Lung (tissue), 12 donors: ENCODE results near the gene ZC3H13. TPM values are rescaled to one million over a fixed set of nuclear protein-coding genes. Genes with fewer than 3 reads are reported as not detected.

Experiments
- ATAC-seq: fragments of 200-7000 bp; cut with Tn5 transposase; one replicate; pipeline ENCODE4 v1.9.1; 2020; ENCODE audit warnings: moderate number of reproducible peaks; ENCODE audit not compliant: insufficient read depth, low FRiP score
- DNase-seq, 3 donors: peaks; one replicate each; pipeline ENCODE4 v3.0.0-alpha.2; 2013 to 2017
- H3K27ac ChIP-seq, 2 donors: one replicate each; pipeline ENCODE4 v1.5.1; 2013; ENCODE audit warnings: mild to moderate bottlenecking in 2 of 2, moderate library complexity in 2 of 2, control low read depth in 1 of 2, inconsistent platforms in 1 of 2, low read depth in 1 of 2, low read length in 1 of 2
- H3K27me3 ChIP-seq, 3 donors: one replicate each; pipeline ENCODE4 v1.5.1; 2013; ENCODE audit warnings: low read length in 2 of 3; ENCODE audit not compliant: control insufficient read depth in 3 of 3, insufficient read depth in 3 of 3
- H3K36me3 ChIP-seq, 4 donors: one replicate each; pipeline ENCODE4 v1.5.1; 2013; ENCODE audit warnings: low read length in 4 of 4, mild to moderate bottlenecking in 1 of 4, moderate library complexity in 1 of 4; ENCODE audit not compliant: control insufficient read depth in 4 of 4, insufficient read depth in 4 of 4
- H3K4me1 ChIP-seq, 5 donors: one replicate each; pipeline ENCODE4 v1.5.1; 2013; ENCODE audit warnings: low read length in 5 of 5, mild to moderate bottlenecking in 2 of 5, moderate library complexity in 1 of 5; ENCODE audit not compliant: control insufficient read depth in 5 of 5, insufficient read depth in 5 of 5
- H3K4me3 ChIP-seq: one replicate; pipeline ENCODE4 v1.5.1; 2013; ENCODE audit warnings: mild to moderate bottlenecking, control low read depth, moderate library complexity
- H3K9ac ChIP-seq, 2 donors: one replicate each; pipeline ENCODE4 v1.5.1; 2013; ENCODE audit warnings: low read length in 2 of 2, control low read depth in 1 of 2; ENCODE audit not compliant: insufficient read depth in 1 of 2
- H3K9me3 ChIP-seq, 4 donors: one replicate each; pipeline ENCODE4 v1.5.1; 2013; ENCODE audit warnings: low read length in 3 of 4, mild to moderate bottlenecking in 1 of 4, moderate library complexity in 1 of 4; ENCODE audit not compliant: control insufficient read depth in 4 of 4, insufficient read depth in 3 of 4
- WGBS, 2 donors: extraction: QIAGEN DNeasy Blood & Tissue Kit; methylation state at CpG; one replicate each; pipeline ENCODE4 v1.1.7; 2013; 5-methylcytosine and 5-hydroxymethylcytosine counted together
- polyA plus RNA-seq, 2 donors: library from polyadenylated mRNA; stranded (reverse); fragments of 200-250 nt; gene quantifications; one replicate each; pipeline ENCODE4 v1.2.1, GENCODE V29; 2013
- total RNA-seq, 2 donors: library from RNA; depleted of rRNA in 1 of 2; stranded (reverse); fragments of >200 nt in 1 of 2; gene quantifications; one replicate each; pipeline ENCODE4 v1.2.1, GENCODE V29; 2014 to 2021
- TF ChIP-seq, protein P1 (sequence below): IDR thresholded peaks from 2 replicates; pipeline ENCODE4 v1.5.1; 2012; ENCODE audit warnings: mild to moderate bottlenecking; ENCODE audit errors: control extremely low read depth, extremely low read depth
- donor health status: control.
- donor health status: control.
- donor health status: Bipolar disorder and iron deficiency.
- donor health status: healthy.
- donor health status: DM: yes; HTN: yes; CAD: no.

ZC3H13 gene
- total and polyA plus RNA-seq, 4 donors, result 12.6 to 54.3 (median 27.3) TPM

DNA sequence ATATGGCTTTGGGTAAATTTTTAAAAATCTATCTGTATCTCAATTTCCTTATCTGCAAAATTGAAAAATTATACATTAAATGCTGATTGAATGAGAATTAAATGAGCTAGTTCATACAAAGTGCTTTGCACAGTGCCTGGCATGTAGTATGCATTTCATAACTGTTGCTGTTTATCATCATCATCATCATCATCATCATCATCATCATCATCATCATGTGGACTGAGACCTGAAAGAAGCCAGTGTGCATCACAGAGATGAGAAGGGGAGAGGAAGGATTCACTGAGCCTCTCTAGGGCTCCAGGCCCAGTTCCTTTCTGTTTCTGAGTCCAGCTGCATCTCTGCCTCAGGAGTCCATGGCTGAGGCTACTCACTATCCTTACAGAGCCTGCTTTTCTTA, 6.9 kb upstream of the ZC3H13 start:
- Histone ChIP-seq H3K27me3 (no peaks in the 10 kb centered on the region), H3K36me3 (no peaks in the 10 kb centered on the region), H3K9me3 (no peaks in the 10 kb centered on the region), H3K4me1 (no peaks in the 10 kb centered on the region), H3K4me3 (no peak overlapping the region), H3K9ac (peak overlapping the region in 1 of 2 donors; percentile 25), H3K27ac (no peak overlapping the region)
- DNase-seq (peak in 1 of 3 donors; percentile 44), ATAC-seq (no peak)
- TF ChIP-seq, protein P1, sequence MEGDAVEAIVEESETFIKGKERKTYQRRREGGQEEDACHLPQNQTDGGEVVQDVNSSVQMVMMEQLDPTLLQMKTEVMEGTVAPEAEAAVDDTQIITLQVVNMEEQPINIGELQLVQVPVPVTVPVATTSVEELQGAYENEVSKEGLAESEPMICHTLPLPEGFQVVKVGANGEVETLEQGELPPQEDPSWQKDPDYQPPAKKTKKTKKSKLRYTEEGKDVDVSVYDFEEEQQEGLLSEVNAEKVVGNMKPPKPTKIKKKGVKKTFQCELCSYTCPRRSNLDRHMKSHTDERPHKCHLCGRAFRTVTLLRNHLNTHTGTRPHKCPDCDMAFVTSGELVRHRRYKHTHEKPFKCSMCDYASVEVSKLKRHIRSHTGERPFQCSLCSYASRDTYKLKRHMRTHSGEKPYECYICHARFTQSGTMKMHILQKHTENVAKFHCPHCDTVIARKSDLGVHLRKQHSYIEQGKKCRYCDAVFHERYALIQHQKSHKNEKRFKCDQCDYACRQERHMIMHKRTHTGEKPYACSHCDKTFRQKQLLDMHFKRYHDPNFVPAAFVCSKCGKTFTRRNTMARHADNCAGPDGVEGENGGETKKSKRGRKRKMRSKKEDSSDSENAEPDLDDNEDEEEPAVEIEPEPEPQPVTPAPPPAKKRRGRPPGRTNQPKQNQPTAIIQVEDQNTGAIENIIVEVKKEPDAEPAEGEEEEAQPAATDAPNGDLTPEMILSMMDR, result no peak

DNA sequence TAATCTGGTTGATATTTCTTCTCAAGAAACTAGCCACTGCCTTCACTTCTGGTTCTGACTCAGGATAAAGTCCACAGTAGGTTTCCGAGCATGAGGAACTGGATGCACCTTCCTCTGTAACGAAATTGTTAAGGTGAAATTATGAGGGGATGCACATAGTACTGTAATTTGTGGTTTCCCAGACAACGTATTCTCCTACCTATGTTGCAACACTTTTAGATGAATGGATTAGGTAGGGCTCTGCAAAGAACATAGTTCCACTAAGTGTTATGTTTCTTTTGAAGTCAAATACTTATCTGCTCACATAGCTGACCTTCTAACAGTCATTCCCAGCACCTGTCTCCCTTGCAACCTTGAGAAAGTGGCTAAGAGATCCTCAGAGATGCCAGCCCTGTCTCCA, 5.7 kb upstream of the ZC3H13 start:
- 38 to 64% methylated on average over 3 of the region's 3 CpGs for WGBS, 2 donors
- H3K9me3 ChIP-seq, result no peaks in the 10 kb centered on the region
- H3K27ac ChIP-seq, result no peak overlapping the region
- peaks cover 0 to 6% (median 0%) of the 10 kb centered on the region in 5 donors for H3K4me1 ChIP-seq
- TF ChIP-seq, protein P1, result no peak
- no peak overlapping the region for H3K4me3 ChIP-seq
- no peak for ATAC-seq
- H3K9ac ChIP-seq, result no peak overlapping the region
- no peaks in the 10 kb centered on the region for H3K27me3 ChIP-seq
- DNase-seq, result no peak
- H3K36me3 ChIP-seq, result no peaks in the 10 kb centered on the region

DNA sequence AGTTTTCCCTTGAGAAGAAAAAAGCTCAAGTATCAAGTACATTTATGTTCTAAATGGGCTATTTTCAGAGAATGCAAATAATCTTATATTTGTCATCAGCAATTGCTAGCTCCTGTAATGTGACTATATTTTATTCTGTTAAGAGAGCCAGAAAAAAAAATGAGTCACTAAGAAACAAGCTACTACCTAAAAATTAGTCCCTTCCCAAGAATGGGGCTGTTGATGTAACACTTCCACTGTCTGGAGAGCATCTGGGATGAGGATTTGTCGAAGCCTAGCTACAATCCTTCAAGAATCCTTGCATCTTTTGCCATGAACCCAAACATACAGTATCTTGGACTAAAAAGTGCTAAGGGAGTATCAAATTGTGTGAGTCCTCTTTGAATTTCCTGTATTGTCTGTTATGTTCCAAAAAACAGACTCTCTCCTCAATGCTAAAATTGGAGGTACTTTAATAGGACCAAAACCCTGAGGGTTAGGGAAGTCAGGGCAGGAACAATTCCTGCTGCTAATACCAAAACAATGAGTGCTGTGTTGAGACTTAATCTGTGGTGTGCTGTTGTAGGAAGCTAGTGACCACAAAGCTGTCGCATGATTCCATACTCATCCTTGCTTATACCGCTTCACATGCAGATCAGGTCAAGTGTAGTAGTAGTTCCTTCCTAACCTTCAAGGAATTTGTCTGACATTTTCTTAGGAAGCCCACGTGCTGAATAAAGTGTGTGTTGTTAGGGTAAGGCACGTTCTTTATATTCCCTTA, 4.9 kb upstream of the ZC3H13 start:
- Histone ChIP-seq H3K4me1 (peaks cover 0 to 10% (median 0%) of the 10 kb centered on the region in 5 donors), H3K27me3 (no peaks in the 10 kb centered on the region), H3K36me3 (peaks cover 0 to under 1% (median 0%) of the 10 kb centered on the region in 4 donors), H3K9ac (no peak overlapping the region), H3K27ac (no peak overlapping the region), H3K4me3 (no peak overlapping the region), H3K9me3 (no peaks in the 10 kb centered on the region)
- ATAC-seq (no peak), DNase-seq (no peak)
- TF ChIP-seq, protein P1, result no peak
- WGBS, 2 donors, result 48 to 72% methylated on average over 5 of the region's 5 CpGs
